Stimulated activated CD4-positive, alpha-beta T cell treated with anti-CD3 and anti-CD28 coated beads, Interleukin-12 subunit alpha, Interleukin-12 subunit beta, amount 100 ng/mL, for 4 hours (primary cell): ENCODE results near the gene CTCF.

Experiments used
- DNase-seq: peaks from one replicate; pipeline ENCODE4 v3.0.0-alpha.2; 2020

Gene CTCF

GRCh38 chr16:67608364-67608763, 46.0 kb downstream of the CTCF start:
- no peak for DNase-seq

GRCh38 chr16:67613808-67614207, 51.5 kb downstream of the CTCF start:
- DNase-seq: no peak

- no peak for DNase-seq
These were observed 65.9 kb downstream of the CTCF start for GRCh38 chr16:67628216-67628615.

GRCh38 chr16:67632415-67633172, 70.3 kb downstream of the CTCF start:
- DNase-seq: no peak

GRCh38 chr16:67636713-67637112, 74.4 kb downstream of the CTCF start:
- no peak for DNase-seq

- DNase-seq: no peak
These were observed 75.3 kb downstream of the CTCF start for GRCh38 chr16:67637625-67638024.

GRCh38 chr16:67641779-67642708, 79.7 kb downstream of the CTCF start:
- no peak for DNase-seq

- DNase-seq: no peak
These were observed 81.7 kb downstream of the CTCF start for GRCh38 chr16:67644038-67644437.

- no peak for DNase-seq
These were observed 83.2 kb downstream of the CTCF start for GRCh38 chr16:67645397-67646121.

- DNase-seq: no peak
These were observed 84.9 kb downstream of the CTCF start for GRCh38 chr16:67647111-67647651.

GRCh38 chr16:67647681-67648080, 85.4 kb downstream of the CTCF start:
- no peak for DNase-seq

GRCh38 chr16:67648088-67648763, 85.9 kb downstream of the CTCF start:
- no peak for DNase-seq

GRCh38 chr16:67648764-67649407, 86.6 kb downstream of the CTCF start:
- DNase-seq: no peak

- DNase-seq: no peak
These were observed 87.2 kb downstream of the CTCF start for GRCh38 chr16:67649494-67649931.

- no peak for DNase-seq
These were observed 87.7 kb downstream of the CTCF start for GRCh38 chr16:67650023-67650422.

GRCh38 chr16:67651039-67651438, 88.7 kb downstream of the CTCF start:
- no peak for DNase-seq

- no peak for DNase-seq
These were observed 89.5 kb downstream of the CTCF start for GRCh38 chr16:67651847-67652246.

- DNase-seq: no peak
These were observed 90.3 kb downstream of the CTCF start for GRCh38 chr16:67652578-67653127.

GRCh38 chr16:67653128-67653788, 90.9 kb downstream of the CTCF start:
- DNase-seq: no peak

GRCh38 chr16:67653789-67654402, 91.6 kb downstream of the CTCF start:
- no peak for DNase-seq
